ENCODE measurements around the gene MAPK8. TPM values are rescaled to one million over a fixed set of nuclear protein-coding genes. Genes with fewer than 3 reads are reported as not detected.

MAPK8 gene
- total RNA-seq, 2 donors from 2014 or later: 39.3 to 74.4 TPM

- no peak for DNase-seq (ENCODE audit: low spot score)
- intact Hi-C loops (cut with DNase I): no loop called here
- TF ChIP-seq POLR2AphosphoS5 (IDR thresholded peaks at IDR 0.05) (no peak), POLR2A (IDR thresholded peaks at IDR 0.05) (no peak)
- TF ChIP-seq, protein P1, sequence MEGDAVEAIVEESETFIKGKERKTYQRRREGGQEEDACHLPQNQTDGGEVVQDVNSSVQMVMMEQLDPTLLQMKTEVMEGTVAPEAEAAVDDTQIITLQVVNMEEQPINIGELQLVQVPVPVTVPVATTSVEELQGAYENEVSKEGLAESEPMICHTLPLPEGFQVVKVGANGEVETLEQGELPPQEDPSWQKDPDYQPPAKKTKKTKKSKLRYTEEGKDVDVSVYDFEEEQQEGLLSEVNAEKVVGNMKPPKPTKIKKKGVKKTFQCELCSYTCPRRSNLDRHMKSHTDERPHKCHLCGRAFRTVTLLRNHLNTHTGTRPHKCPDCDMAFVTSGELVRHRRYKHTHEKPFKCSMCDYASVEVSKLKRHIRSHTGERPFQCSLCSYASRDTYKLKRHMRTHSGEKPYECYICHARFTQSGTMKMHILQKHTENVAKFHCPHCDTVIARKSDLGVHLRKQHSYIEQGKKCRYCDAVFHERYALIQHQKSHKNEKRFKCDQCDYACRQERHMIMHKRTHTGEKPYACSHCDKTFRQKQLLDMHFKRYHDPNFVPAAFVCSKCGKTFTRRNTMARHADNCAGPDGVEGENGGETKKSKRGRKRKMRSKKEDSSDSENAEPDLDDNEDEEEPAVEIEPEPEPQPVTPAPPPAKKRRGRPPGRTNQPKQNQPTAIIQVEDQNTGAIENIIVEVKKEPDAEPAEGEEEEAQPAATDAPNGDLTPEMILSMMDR (IDR thresholded peaks at IDR 0.05): no peak
- WGBS: 84% methylated on average over 4 of the region's 4 CpGs
- Histone ChIP-seq H3K4me1 (replicated peaks) (no peaks in the 10 kb centered on the region), H3K9me3 (no peaks in the 10 kb centered on the region), H3K27me3 (replicated peaks; ENCODE audit: insufficient read depth) (no peaks in the 10 kb centered on the region), H3K27ac (no peak overlapping the region), H3K36me3 (peaks cover 0 to 3% of the 10 kb centered on the region in 2 donors), H3K4me3 (no peak overlapping the region)
These were observed 100.2 kb downstream of the MAPK8 start for GRCh38 chr10:48406658-48407057.

GRCh38 chr10:48410503-48410902, 104.0 kb downstream of the MAPK8 start:
- 96% methylated on average over 6 of the region's 6 CpGs for WGBS
- H3K4me1 ChIP-seq (replicated peaks): no peaks in the 10 kb centered on the region
- H3K4me3 ChIP-seq: no peak overlapping the region
- no peak overlapping the region for H3K27ac ChIP-seq
- peaks cover 0 to 3% of the 10 kb centered on the region in 2 donors for H3K36me3 ChIP-seq
- no peaks in the 10 kb centered on the region for H3K27me3 ChIP-seq (replicated peaks; ENCODE audit: insufficient read depth)
- intact Hi-C loops (cut with DNase I): no loop called here
- no peak for DNase-seq (ENCODE audit: low spot score)
- TF ChIP-seq POLR2A (IDR thresholded peaks at IDR 0.05) (no peak), POLR2AphosphoS5 (IDR thresholded peaks at IDR 0.05) (no peak)
- TF ChIP-seq, protein P1 (IDR thresholded peaks at IDR 0.05): no peak
- H3K9me3 ChIP-seq: no peaks in the 10 kb centered on the region

DNA sequence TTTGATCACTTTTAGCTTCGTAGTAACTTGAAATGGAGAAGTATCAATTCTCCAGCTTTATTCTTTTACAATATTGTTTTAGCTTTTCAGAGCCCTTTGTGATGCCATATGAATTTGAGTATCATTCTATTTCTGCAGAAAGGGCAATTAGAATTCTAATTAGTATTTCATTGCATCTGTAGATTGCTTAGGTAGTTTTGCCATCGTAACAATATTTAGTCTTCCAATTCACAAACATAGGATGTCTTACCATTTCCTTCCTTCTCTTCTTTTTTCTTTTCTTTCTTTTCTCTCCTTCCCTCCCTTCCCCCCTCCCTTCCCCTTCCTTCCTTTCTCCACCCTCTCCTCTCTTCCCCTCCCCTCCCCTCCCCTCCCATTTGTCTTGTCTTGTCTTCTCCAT, 105.0 kb downstream of the MAPK8 start:
- Histone ChIP-seq H3K9me3 (no peaks in the 10 kb centered on the region), H3K27ac (no peak overlapping the region), H3K4me1 (replicated peaks) (no peaks in the 10 kb centered on the region), H3K27me3 (replicated peaks; ENCODE audit: insufficient read depth) (no peaks in the 10 kb centered on the region), H3K4me3 (no peak overlapping the region), H3K36me3 (peaks cover 0 to 3% of the 10 kb centered on the region in 2 donors)
- DNase-seq (ENCODE audit: low spot score): no peak
- 98% methylated on average over 2 of the region's 2 CpGs for WGBS
- intact Hi-C loops (cut with DNase I): no loop called here
- TF ChIP-seq POLR2A (IDR thresholded peaks at IDR 0.05): no peak
- TF ChIP-seq POLR2AphosphoS5 (IDR thresholded peaks at IDR 0.05): no peak
- TF ChIP-seq, protein P1 (IDR thresholded peaks at IDR 0.05): no peak

DNA sequence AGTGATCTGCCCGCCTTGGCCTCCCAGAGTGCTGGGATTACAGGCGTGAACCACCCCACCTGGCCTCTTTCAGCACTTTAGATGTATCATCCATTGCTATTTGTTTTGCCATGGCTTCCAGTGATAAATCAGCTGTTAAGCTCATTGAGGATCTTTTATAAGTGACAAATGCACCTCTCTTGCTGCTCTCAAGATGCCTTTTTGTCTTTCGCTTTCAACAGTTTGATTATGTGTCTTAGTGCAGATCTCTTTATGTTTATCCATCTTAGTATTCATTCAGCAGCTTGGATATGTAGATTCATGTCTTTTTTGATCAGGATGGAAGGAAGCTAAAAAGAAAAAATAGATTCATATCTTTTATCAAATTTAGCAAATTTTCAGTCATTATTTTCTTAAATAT, 105.6 kb downstream of the MAPK8 start:
- DNase-seq (ENCODE audit: low spot score): no peak
- no peaks in the 10 kb centered on the region for H3K9me3 ChIP-seq
- no peaks in the 10 kb centered on the region for H3K4me1 ChIP-seq (replicated peaks)
- intact Hi-C loops (cut with DNase I): no loop called here
- H3K4me3 ChIP-seq: no peak overlapping the region
- H3K27me3 ChIP-seq (replicated peaks; ENCODE audit: insufficient read depth): no peaks in the 10 kb centered on the region
- TF ChIP-seq POLR2AphosphoS5 (IDR thresholded peaks at IDR 0.05): no peak
- TF ChIP-seq, protein P1 (IDR thresholded peaks at IDR 0.05): no peak
- TF ChIP-seq POLR2A (IDR thresholded peaks at IDR 0.05): no peak
- H3K36me3 ChIP-seq: peaks cover 0 to 3% of the 10 kb centered on the region in 2 donors
- 100% methylated on average over 3 of the region's 3 CpGs for WGBS
- H3K27ac ChIP-seq: no peak overlapping the region

DNA sequence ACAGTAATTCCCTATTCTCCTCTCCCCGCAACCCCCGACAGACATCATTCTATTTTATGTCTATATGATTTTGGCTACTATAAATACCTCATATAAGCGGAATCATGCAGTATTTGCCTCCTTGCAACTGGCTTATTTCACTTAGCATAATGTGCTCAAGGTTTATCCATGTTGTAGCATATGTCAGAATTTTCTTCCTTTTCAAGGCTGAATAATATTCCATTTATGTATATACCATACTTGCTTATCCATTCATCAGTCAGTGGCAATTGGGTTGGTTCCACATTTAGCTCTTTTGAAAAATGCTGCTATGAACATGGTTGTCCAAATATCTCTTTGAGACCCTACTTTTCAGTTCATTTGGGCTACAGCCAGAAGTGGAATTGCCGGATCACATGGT, 106.5 kb downstream of the MAPK8 start:
- DNase-seq (ENCODE audit: low spot score): no peak
- H3K9me3 ChIP-seq: no peaks in the 10 kb centered on the region
- no peak overlapping the region for H3K27ac ChIP-seq
- H3K27me3 ChIP-seq (replicated peaks; ENCODE audit: insufficient read depth): no peaks in the 10 kb centered on the region
- peaks cover 0 to 3% of the 10 kb centered on the region in 2 donors for H3K36me3 ChIP-seq
- TF ChIP-seq POLR2A (IDR thresholded peaks at IDR 0.05) (no peak), POLR2AphosphoS5 (IDR thresholded peaks at IDR 0.05) (no peak)
- TF ChIP-seq, protein P1 (IDR thresholded peaks at IDR 0.05): no peak
- 100% methylated on average over 4 of the region's 4 CpGs for WGBS
- no peaks in the 10 kb centered on the region for H3K4me1 ChIP-seq (replicated peaks)
- intact Hi-C loops (cut with DNase I): no loop called here
- H3K4me3 ChIP-seq: no peak overlapping the region
